Measurements from ENCODE around the gene SMARCAD1.

DNA sequence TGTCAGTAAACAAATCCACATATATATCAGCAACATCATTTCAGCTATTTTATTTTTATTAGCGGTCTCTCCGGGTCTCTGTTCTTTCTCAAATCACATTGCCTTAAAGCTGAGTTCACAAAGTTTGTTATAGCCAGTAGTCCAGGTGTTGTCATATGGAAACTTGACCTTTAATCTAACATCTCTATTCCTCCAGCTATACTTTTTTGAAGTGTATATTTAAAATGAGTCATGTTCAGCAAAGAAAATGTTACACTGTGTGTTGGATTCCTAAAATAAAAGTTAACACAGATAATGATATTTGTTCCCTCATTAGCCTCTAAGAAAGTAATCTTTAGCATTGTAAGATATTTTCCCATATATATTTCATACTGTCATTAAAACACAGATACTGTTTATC, 63.6 kb downstream of the SMARCAD1 start:
- TF ChIP-seq, protein P1, sequence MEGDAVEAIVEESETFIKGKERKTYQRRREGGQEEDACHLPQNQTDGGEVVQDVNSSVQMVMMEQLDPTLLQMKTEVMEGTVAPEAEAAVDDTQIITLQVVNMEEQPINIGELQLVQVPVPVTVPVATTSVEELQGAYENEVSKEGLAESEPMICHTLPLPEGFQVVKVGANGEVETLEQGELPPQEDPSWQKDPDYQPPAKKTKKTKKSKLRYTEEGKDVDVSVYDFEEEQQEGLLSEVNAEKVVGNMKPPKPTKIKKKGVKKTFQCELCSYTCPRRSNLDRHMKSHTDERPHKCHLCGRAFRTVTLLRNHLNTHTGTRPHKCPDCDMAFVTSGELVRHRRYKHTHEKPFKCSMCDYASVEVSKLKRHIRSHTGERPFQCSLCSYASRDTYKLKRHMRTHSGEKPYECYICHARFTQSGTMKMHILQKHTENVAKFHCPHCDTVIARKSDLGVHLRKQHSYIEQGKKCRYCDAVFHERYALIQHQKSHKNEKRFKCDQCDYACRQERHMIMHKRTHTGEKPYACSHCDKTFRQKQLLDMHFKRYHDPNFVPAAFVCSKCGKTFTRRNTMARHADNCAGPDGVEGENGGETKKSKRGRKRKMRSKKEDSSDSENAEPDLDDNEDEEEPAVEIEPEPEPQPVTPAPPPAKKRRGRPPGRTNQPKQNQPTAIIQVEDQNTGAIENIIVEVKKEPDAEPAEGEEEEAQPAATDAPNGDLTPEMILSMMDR (IDR thresholded peaks at IDR 0.05): no peak
- TF ChIP-seq EP300 (IDR thresholded peaks at IDR 0.05) (no peak), POLR2A (IDR thresholded peaks at IDR 0.05) (no peak)

Data from upper lobe of left lung (tissue), 4 donors.